ENCODE data around the gene DALRD3.

GRCh38 chr3:49021813-49022687 is 3.7 kb upstream of the DALRD3 start, which contains the start of gene NDUFAF3:
- TF ChIP-seq CTCF (conservative IDR thresholded peaks at IDR 0.05; ENCODE audit: low read depth, low read length) (peak; percentile 77), EZH2 (IDR thresholded peaks at IDR 0.05; ENCODE audit: borderline replicate concordance, low read depth, low read length, poor library complexity, severe bottlenecking) (no peak)

All from A673 (cell line).